HEK293T (cell line): ENCODE data around the gene ZNF319.
A peak's percentile ranks its signal among the peaks of the same experiment; 100 is the strongest.

Source experiments
- CTCF ChIA-PET: fragments of 350-600 bp; formaldehyde crosslinking; extraction: SDS; loops from one replicate; lab custom pipeline; 2021; ENCODE audit warnings: antibody characterized with exemption, inconsistent platforms; lab: Yijun Ruan, JAX
- POLR2A ChIA-PET: fragments of 350-600 bp; formaldehyde crosslinking; extraction: SDS; loops from one replicate; lab custom pipeline; 2020; ENCODE audit warnings: antibody characterized with exemption, inconsistent platforms; lab: Yijun Ruan, JAX
- DNase-seq: peaks from one replicate; pipeline ENCODE4 v3.0.0; 2012; ENCODE audit warnings: mixed read lengths; ENCODE audit errors: extremely low spot score
- ARNT ChIP-seq: fragments of 450-650 bp; IDR thresholded peaks from 2 replicates; pipeline ENCODE4 v1.6.1; 2017; ENCODE audit warnings: mild to moderate bottlenecking
- BHLHE40 ChIP-seq: fragments of 450-650 bp; IDR thresholded peaks from 2 replicates; pipeline ENCODE4 v1.6.1; 2016; ENCODE audit warnings: mild to moderate bottlenecking, moderate library complexity, borderline replicate concordance
- CTBP1 ChIP-seq: fragments of 450-650 bp; IDR thresholded peaks from 2 replicates; pipeline ENCODE4 v1.6.1; 2016; ENCODE audit warnings: borderline replicate concordance
- ELF4 ChIP-seq: fragments of 450-650 bp; IDR thresholded peaks from 2 replicates; pipeline ENCODE4 v1.6.1; 2017; ENCODE audit warnings: antibody characterized with exemption
- FOXA1 ChIP-seq: fragments of 450-650 bp; IDR thresholded peaks from 2 replicates; pipeline ENCODE4 v1.6.1; 2016; ENCODE audit warnings: mild to moderate bottlenecking
- FOXK2 ChIP-seq: fragments of 450-650 bp; IDR thresholded peaks from 2 replicates; pipeline ENCODE4 v1.6.1; 2016; ENCODE audit warnings: mild to moderate bottlenecking
- FOXM1 ChIP-seq: fragments of 450-650 bp; IDR thresholded peaks from 2 replicates; pipeline ENCODE4 v1.6.1; 2017; ENCODE audit warnings: mild to moderate bottlenecking, borderline replicate concordance
- HDGF ChIP-seq: fragments of 450-650 bp; IDR thresholded peaks from 2 replicates; pipeline ENCODE4 v1.6.1; 2017; ENCODE audit warnings: antibody characterized with exemption, borderline replicate concordance
- L3MBTL2 ChIP-seq: fragments of 450-650 bp; conservative IDR thresholded peaks from 2 replicates; pipeline ENCODE4 v1.6.1; 2016; ENCODE audit warnings: mild to moderate bottlenecking
- LEF1 ChIP-seq: fragments of 450-650 bp; IDR thresholded peaks from 2 replicates; pipeline ENCODE4 v1.6.1; 2017; ENCODE audit warnings: mild to moderate bottlenecking, borderline replicate concordance
- SP1 ChIP-seq: fragments of 450-650 bp; IDR thresholded peaks from 2 replicates; pipeline ENCODE4 v1.6.1; 2017
- SUZ12 ChIP-seq: fragments of 450-650 bp; IDR thresholded peaks from 2 replicates; pipeline ENCODE4 v1.6.1; 2016; ENCODE audit warnings: mild to moderate bottlenecking
- TARDBP ChIP-seq: fragments of 450-650 bp; IDR thresholded peaks from 2 replicates; pipeline ENCODE4 v1.6.1; 2016
- ZNF384 ChIP-seq: fragments of 450-650 bp; IDR thresholded peaks from 2 replicates; pipeline ENCODE4 v1.6.1; 2016

ZNF319 gene

DNA sequence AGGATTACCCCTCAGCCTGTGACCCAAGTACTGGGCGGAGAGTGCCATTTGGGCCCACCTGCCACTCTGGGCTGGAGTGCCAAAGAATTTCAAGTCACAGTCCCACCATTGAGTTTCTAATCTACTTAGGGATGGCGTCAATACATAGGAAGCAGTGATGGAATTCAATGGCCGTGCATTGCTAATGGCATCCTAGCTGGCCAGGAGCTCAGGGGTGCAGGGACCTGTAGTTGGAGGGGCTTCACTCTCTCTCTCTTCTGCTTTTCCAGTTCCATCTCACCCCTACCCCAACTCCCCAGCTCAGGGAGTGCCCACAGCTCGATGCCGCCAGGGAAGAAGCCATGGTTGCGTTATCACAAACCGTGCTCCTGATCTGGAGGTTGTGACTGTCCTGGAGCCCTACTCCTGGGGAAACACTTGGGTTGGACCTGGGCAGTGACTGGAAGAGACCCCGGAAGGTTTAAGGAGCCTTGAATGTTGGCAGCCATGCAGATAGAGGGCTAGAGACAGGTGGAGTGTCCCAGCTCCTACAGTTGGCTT lies 27.5 kb upstream of the ZNF319 start:
- no peak for DNase-seq
- TF ChIP-seq LEF1 (no peak), ELF4 (no peak), FOXA1 (no peak), TARDBP (no peak), ZNF384 (no peak), CTBP1 (no peak), HDGF (no peak), ARNT (no peak), SUZ12 (no peak), BHLHE40 (no peak)
- POLR2A ChIA-PET = interaction anchor here (1.0 to 2.4 kb wide), 2 partner anchors 94 to 101 kb away, joined by 3 to 8 read pairs; partner anchors contain the start of gene CFAP20
- CTCF ChIA-PET = interaction anchor here (0.9 to 2.5 kb wide), 3 partner anchors 9 to 157 kb away, joined by 3 to 10 read pairs (median 4); no protein-coding TSS in a partner anchor

DNA sequence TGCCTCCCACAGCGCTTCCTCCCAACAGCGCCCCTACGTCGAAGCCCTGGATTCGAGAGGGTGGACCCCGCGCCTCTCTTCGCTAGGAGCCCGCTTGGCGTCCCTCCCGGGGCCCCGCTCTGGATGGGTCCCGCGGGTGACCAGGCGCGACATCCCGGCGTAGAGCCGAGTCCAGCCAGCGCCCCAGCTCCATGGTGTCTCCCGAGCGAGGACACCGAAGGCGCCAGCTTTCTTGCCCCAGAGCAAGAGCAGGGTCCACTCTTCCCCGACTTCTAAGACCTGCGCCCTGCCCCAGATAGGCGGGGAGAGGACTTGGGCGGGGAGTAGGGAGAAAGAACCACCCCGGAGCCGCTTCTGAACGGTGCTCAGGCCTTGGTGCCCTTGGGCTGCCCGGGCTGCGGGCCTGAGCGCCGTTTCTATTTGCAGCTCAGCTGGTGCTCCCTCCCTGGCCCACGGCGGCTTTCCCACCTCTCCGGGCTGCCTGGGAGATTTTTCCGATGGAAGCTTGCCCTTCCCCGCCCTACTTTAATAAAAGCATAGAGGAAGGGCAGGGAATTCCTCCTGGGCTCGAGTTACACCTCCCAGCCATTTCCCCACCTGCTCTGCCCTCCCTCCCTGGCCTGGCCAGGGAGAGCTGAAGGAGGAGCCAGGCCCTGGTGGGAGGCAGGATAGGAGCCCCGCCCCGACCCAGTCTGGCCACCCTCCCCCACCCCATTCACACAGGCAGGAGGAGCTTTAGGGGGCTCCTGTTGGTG lies 26.9 kb upstream of the ZNF319 start:
- POLR2A ChIA-PET = interaction anchor here (1.0 to 2.4 kb wide), 3 partner anchors 94 to 102 kb away, joined by 3 to 8 read pairs (median 5); partner anchors contain the start of gene CFAP20
- peak; percentile 37 for DNase-seq
- no peak for TF ChIP-seq HDGF
- no peak for TF ChIP-seq BHLHE40
- no peak for TF ChIP-seq FOXA1
- CTCF ChIA-PET = interaction anchor here (0.9 to 2.5 kb wide), 3 partner anchors 9 to 157 kb away, joined by 3 to 10 read pairs (median 4); no protein-coding TSS in a partner anchor

DNA sequence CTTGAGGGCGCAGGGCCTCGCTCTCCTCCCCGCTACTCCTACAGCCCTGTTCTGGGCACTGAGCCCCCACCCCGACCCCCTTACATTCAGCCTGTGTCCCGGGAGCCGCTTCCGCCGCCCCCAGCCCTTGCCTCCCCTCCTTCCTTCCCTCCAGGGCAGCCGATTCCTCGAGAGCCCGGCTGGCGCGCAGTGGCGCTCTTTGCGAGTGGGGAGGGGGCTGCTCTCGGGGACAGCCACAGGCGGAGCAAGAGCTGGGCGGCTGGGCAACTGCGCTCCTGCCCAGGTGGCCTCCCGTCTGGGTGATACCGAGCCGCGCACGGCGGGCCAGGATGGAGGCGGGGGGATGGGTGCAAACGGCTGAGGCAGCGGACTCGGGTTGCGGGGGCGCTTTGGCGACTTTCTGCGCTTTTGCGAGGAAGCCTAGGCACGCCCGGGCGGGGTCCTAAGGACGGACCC lies 26.3 kb upstream of the ZNF319 start:
- no peak for TF ChIP-seq HDGF
- TF ChIP-seq TARDBP = no peak
- ChIA-PET POLR2A (interaction anchor here (1.5 to 2.4 kb wide), 2 partner anchors 95 to 103 kb away, joined by 5 to 8 read pairs; partner anchors contain the start of gene CFAP20), CTCF (interaction anchor here (0.8 to 2.5 kb wide), 2 partner anchors 95 to 101 kb away, joined by 3 to 10 read pairs; no protein-coding TSS in a partner anchor)
- no peak for DNase-seq

DNA sequence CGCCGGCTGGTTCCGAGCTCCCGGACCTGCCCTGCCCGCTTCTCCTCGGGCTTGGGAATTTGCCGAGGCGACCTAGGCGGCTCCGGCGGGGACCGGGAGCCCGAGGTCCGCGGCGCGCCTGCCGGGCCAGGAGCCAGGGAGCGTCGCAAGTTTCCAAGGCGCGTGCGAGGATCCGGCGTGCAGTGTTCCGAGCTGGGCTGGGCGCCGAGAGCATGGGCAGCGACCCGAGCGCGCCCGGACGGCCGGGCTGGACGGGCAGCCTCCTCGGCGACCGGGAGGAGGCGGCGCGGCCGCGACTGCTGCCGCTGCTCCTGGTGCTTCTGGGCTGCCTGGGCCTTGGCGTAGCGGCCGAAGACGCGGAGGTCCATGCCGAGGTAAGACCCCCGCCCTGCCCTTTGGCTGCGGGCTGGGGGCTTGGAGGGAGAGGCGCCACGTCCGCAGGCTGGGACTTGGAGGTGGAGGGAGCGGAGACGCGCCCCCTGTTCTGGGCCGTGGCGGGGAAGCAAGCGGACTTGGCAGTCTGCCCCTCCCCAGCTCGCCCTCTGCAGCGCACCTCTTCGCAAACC lies 25.8 kb upstream of the ZNF319 start:
- DNase-seq = peak; percentile 52
- TF ChIP-seq FOXM1 (no peak), L3MBTL2 (no peak; the same call in 1 of the 2 replicates), TARDBP (no peak), BHLHE40 (no peak)
- POLR2A ChIA-PET = interaction anchor here (1.5 to 2.4 kb wide), 2 partner anchors 95 to 103 kb away, joined by 5 to 8 read pairs; partner anchors contain the start of gene CFAP20
- CTCF ChIA-PET = interaction anchor here (0.8 to 2.5 kb wide), 2 partner anchors 95 to 101 kb away, joined by 3 to 10 read pairs; no protein-coding TSS in a partner anchor

DNA sequence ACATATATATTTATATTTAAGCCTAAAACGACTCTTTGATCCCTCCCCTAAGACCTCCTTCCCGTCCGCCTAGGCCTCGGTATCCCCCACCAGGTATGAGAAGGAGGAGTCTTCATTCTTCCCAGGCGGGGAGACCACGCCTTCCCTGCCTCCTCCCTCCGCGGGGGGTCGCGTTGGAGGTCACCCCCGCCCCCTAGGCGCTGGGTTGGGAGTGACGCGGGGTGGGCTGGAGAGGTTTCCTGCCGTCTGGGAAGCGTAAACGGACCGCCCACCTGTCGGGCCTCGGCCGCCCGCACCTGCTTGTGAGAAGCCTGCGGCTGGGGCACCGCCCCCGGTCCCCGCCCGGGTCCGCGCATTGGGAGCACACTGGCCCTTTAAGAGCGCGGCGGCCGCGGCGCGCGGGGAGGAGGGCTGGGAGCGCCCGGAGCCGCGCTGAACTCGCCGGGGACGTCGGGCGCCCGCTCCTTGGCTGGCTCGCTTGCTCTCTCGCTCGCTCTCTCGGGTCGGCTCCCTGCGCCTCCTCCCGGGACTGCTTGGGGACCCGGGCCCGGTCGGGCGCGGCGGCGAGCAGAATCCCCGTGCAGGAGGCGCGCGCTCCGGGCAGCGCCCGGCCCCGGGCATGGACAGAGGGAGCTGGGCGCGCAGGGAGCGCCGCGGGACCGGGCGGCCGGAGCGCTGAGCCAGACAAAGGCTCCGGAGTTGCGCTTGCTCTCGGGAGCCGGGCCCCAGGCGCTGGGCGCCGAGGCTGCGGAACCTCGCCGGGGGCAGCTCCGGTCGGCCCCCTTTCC lies 25.1 kb upstream of the ZNF319 start, which contains the start of gene MMP15:
TSS of gene MMP15 (plus strand) at position 404 of the 788 bp plus-strand sequence. CDS start 597 bp downstream, outside the sequence.
- POLR2A ChIA-PET = interaction anchor here (1.5 to 2.4 kb wide), 2 partner anchors 96 to 104 kb away, joined by 5 to 8 read pairs; partner anchors contain the start of gene CFAP20
- CTCF ChIA-PET = interaction anchor here (0.8 to 2.5 kb wide), 3 partner anchors 96 to 102 kb away, joined by 3 to 12 read pairs (median 10); no protein-coding TSS in a partner anchor
- peak; percentile 76 for DNase-seq
- peak; percentile 37; the same call in 1 of the 2 replicates for TF ChIP-seq L3MBTL2
- peak; percentile 48; the same call in 1 of the 2 replicates for TF ChIP-seq CTBP1
- TF ChIP-seq FOXK2 = no peak
- no peak for TF ChIP-seq SUZ12

DNA sequence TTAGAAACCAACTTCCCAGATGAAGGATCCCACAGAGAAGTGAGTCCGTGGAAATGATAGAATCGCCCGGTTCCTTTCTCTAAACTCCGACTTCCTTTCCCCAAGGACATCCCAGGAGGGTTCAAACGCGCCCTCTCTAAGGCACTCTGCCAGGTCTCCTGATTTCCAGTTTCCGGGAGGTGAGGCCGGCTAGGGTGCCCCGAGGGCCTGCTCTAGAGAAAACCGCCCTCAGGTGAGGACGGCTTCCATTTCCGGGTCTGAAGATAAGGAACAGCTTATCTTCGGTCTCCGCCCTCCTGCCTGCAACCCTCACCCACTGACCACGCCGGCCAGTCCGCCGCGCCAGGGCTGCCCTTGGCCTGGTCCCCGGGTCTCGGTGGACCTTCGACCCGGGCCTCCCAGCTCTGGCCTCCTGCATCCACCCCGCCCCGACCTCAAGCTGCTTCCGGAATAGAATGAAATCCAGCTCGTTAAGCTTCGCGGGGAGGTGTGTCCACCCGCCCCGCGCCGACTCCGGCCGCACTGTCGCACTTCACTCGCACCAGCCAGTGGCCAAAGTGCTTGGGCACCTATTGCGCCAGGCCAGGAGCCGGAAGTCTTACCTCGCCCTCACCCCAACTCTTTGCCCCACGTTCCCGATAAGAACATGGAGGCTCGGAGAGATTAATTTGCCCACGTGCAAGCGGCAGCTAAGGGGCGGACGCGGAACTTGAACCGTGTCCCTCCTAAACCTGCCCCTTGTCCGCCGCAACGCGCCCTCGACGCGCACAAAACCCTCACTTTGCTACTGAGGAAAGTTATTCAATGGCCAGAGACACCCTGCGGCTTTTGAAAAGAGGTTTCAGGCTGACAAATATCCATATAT lies 24.2 kb upstream of the ZNF319 start:
- CTCF ChIA-PET = interaction anchor here (0.8 to 2.2 kb wide), 2 partner anchors 97 to 103 kb away, joined by 5 to 12 read pairs; no protein-coding TSS in a partner anchor
- POLR2A ChIA-PET = interaction anchor here (0.6 kb wide), 1 partner anchor 105 kb away, joined by 3 read pairs; the partner anchor contains the start of gene CFAP20
- TF ChIP-seq LEF1 = no peak
- no peak for TF ChIP-seq BHLHE40
- no peak for TF ChIP-seq ARNT
- no peak for TF ChIP-seq SP1
- no peak for TF ChIP-seq TARDBP
- DNase-seq = no peak
